Activated B cell treated with CpG ODN at 0.5 μM for 24 hours (primary cell): ENCODE results near the gene SNX30. TPM values are rescaled to one million over a fixed set of nuclear protein-coding genes. Genes with fewer than 3 reads are reported as not detected.

Experiments
- ATAC-seq: fragments of 200-7000 bp; cut with Tn5 transposase; one replicate; pipeline ENCODE4 v1.10.0; 2021; ENCODE audit warnings: low read depth, mild to moderate bottlenecking, moderate library complexity
- CTCF ChIA-PET: fragments of 350-600 bp; sonication (Branson Sonifier 250); formaldehyde crosslinking; loops from one replicate; lab custom pipeline; 2021; ENCODE audit warnings: antibody characterized with exemption; lab: Charles Lee
- POLR2A ChIA-PET: fragments of 350-600 bp; sonication (Branson Sonifier 250); formaldehyde crosslinking; loops from one replicate; lab custom pipeline; 2021; ENCODE audit warnings: antibody characterized with exemption; lab: Charles Lee
- DNase-seq: peaks from one replicate; pipeline ENCODE4 v3.0.0; 2022
- H3K27ac Mint-ChIP-seq: one replicate; pipeline ENCODE4 v1.8.0; 2020; ENCODE audit warnings: mixed read lengths
- H3K27me3 Mint-ChIP-seq: one replicate; pipeline ENCODE4 v1.8.0; 2021; ENCODE audit warnings: mixed read lengths
- H3K36me3 Mint-ChIP-seq: one replicate; pipeline ENCODE4 v1.8.0; 2021; ENCODE audit warnings: low read depth, mixed read lengths
- H3K4me1 Mint-ChIP-seq: one replicate; pipeline ENCODE4 v1.8.0; 2021; ENCODE audit warnings: mixed read lengths
- H3K4me3 Mint-ChIP-seq: one replicate; pipeline ENCODE4 v1.8.0; 2020; ENCODE audit warnings: mild to moderate bottlenecking, mixed read lengths
- H3K9me3 Mint-ChIP-seq: one replicate; pipeline ENCODE4 v1.8.0; 2020; ENCODE audit warnings: mixed read lengths
- CTCF ChIP-seq: fragments of 200-600 bp; IDR thresholded peaks from one replicate; pipeline ENCODE4 v1.8.0; 2022; ENCODE audit warnings: antibody characterized with exemption, mild to moderate bottlenecking
- intact Hi-C: fragments of 100-400 bp; cut with micrococcal nuclease; formaldehyde crosslinking; loops from one replicate; pipeline ENCODE4 v1.15.1; 2024
- total RNA-seq: library from RNA; stranded (reverse); gene quantifications from 2 replicates; pipeline ENCODE4 v1.2.3, GENCODE V29; 2022

Gene SNX30
- total RNA-seq, 1 donor from 2014 or later, result 6.5 TPM

GRCh38 chr9:112822618-112823017 is 72.1 kb downstream of the SNX30 start:
- CTCF ChIA-PET, result no interaction called here
- Mint-ChIP-seq H3K9me3 (no peaks in the 10 kb centered on the region), H3K27ac (no peak overlapping the region), H3K4me1 (peaks cover 11% of the 10 kb centered on the region), H3K27me3 (no peaks in the 10 kb centered on the region), H3K4me3 (no peak overlapping the region), H3K36me3 (peaks cover 17% of the 10 kb centered on the region)
- no peak for TF ChIP-seq CTCF
- intact Hi-C loops, result no loop called here
- DNase-seq, result no peak
- POLR2A ChIA-PET, result no interaction called here
- no peak for ATAC-seq

GRCh38 chr9:112823257-112823656 is 72.7 kb downstream of the SNX30 start:
- ChIA-PET CTCF (interaction anchor here (1.0 kb wide), 1 partner anchor 378 kb away, joined by 3 read pairs; no protein-coding TSS in a partner anchor), POLR2A (no interaction called here)
- Mint-ChIP-seq H3K27ac (no peak overlapping the region), H3K9me3 (no peaks in the 10 kb centered on the region), H3K4me1 (peaks cover 7% of the 10 kb centered on the region), H3K36me3 (peaks cover 16% of the 10 kb centered on the region), H3K27me3 (no peaks in the 10 kb centered on the region), H3K4me3 (no peak overlapping the region)
- intact Hi-C loops, result no loop called here
- DNase-seq, result no peak
- TF ChIP-seq CTCF, result no peak
- no peak for ATAC-seq

GRCh38 chr9:112831281-112831851 is 80.8 kb downstream of the SNX30 start:
- no peak overlapping the region for H3K4me3 Mint-ChIP-seq
- H3K9me3 Mint-ChIP-seq, result no peaks in the 10 kb centered on the region
- H3K36me3 Mint-ChIP-seq, result peaks cover 16% of the 10 kb centered on the region
- DNase-seq (no peak), ATAC-seq (no peak)
- no peaks in the 10 kb centered on the region for H3K27me3 Mint-ChIP-seq
- TF ChIP-seq CTCF, result no peak
- POLR2A ChIA-PET, result no interaction called here
- peaks cover 8% of the 10 kb centered on the region for H3K4me1 Mint-ChIP-seq
- CTCF ChIA-PET, result interaction anchor here (1.1 kb wide), 1 partner anchor 14 kb away, joined by 4 read pairs; no protein-coding TSS in a partner anchor
- H3K27ac Mint-ChIP-seq, result no peak overlapping the region
- intact Hi-C loops, result no loop called here

GRCh38 chr9:112831969-112832368 is 81.4 kb downstream of the SNX30 start:
- ChIA-PET POLR2A (no interaction called here), CTCF (interaction anchor here (1.1 kb wide), 1 partner anchor 13 kb away, joined by 4 read pairs; no protein-coding TSS in a partner anchor)
- ATAC-seq (no peak), DNase-seq (no peak)
- H3K9me3 Mint-ChIP-seq, result no peaks in the 10 kb centered on the region
- peaks cover 8% of the 10 kb centered on the region for H3K4me1 Mint-ChIP-seq
- peaks cover 21% of the 10 kb centered on the region for H3K36me3 Mint-ChIP-seq
- no peak overlapping the region for H3K4me3 Mint-ChIP-seq
- no peak overlapping the region for H3K27ac Mint-ChIP-seq
- intact Hi-C loops, result no loop called here
- H3K27me3 Mint-ChIP-seq, result no peaks in the 10 kb centered on the region
- no peak for TF ChIP-seq CTCF

- ATAC-seq, result no peak
- Mint-ChIP-seq H3K27me3 (no peaks in the 10 kb centered on the region), H3K4me1 (peaks cover 9% of the 10 kb centered on the region), H3K27ac (no peak overlapping the region), H3K9me3 (no peaks in the 10 kb centered on the region), H3K4me3 (no peak overlapping the region), H3K36me3 (peaks cover 23% of the 10 kb centered on the region)
- intact Hi-C loops, result no loop called here
- no peak for TF ChIP-seq CTCF
- CTCF ChIA-PET, result no interaction called here
- POLR2A ChIA-PET, result no interaction called here
- DNase-seq, result no peak
Measured at GRCh38 chr9:112833081-112833480, 82.5 kb downstream of the SNX30 start.
